Tibial artery (tissue), 4 donors: ENCODE data around the gene PRRT2.

Experiments used
- DNase-seq, 2 donors: peaks; one replicate each; pipeline ENCODE4 v3.0.0-alpha.2; 2019
- H3K27ac ChIP-seq, 2 donors: fragments of 200-600 bp; sonication (generic) in 1 of 2; 1 replicate in 1 of 2; 2 replicates in 1 of 2; pipeline ENCODE4 v1.5.1; 2018 to 2019; ENCODE audit warnings: mild to moderate bottlenecking in 1 of 2
- H3K27me3 ChIP-seq, 2 donors: fragments of 200-600 bp; sonication (generic) in 1 of 2; one replicate each; pipeline versions ENCODE4 v1.5.1 to v1.6.0; 2016 to 2019
- H3K36me3 ChIP-seq, 3 donors: fragments of 200-600 bp; sonication (generic) in 2 of 3; one replicate each; pipeline ENCODE4 v1.5.1; 2016 to 2019; ENCODE audit warnings: mild to moderate bottlenecking in 2 of 3
- H3K4me1 ChIP-seq, 4 donors: fragments of 200-600 bp; sonication (generic) in 2 of 4; 1 replicate in 3 of 4; 2 replicates in 1 of 4; pipeline ENCODE4 v1.5.1; 2016 to 2019
- H3K4me3 ChIP-seq, 2 donors: fragments of 200-600 bp; sonication (generic) in 1 of 2; 1 replicate in 1 of 2; 2 replicates in 1 of 2; pipeline ENCODE4 v1.5.1; 2018 to 2019; ENCODE audit warnings: mild to moderate bottlenecking in 2 of 2
- H3K9me3 ChIP-seq, 3 donors: fragments of 200-600 bp; sonication (generic) in 1 of 3; one replicate each; pipeline ENCODE4 v1.5.1; 2016 to 2019
- intact Hi-C: fragments of 100-400 bp; cut with DNase I; formaldehyde crosslinking; loops from one replicate; pipeline ENCODE4 v1.15.0; 2023; ENCODE audit warnings: low total_unique reads
- TF ChIP-seq, protein P1 (sequence below), 2 experiments: fragments of 200-600 bp in 1 of 2; fragments of 450-650 bp in 1 of 2; IDR thresholded peaks; one replicate each; pipeline ENCODE4 v1.5.1; 2017 to 2019; ENCODE audit warnings: antibody characterized with exemption in 2 of 2, mild to moderate bottlenecking in 1 of 2, moderate library complexity in 1 of 2

Gene PRRT2

DNA sequence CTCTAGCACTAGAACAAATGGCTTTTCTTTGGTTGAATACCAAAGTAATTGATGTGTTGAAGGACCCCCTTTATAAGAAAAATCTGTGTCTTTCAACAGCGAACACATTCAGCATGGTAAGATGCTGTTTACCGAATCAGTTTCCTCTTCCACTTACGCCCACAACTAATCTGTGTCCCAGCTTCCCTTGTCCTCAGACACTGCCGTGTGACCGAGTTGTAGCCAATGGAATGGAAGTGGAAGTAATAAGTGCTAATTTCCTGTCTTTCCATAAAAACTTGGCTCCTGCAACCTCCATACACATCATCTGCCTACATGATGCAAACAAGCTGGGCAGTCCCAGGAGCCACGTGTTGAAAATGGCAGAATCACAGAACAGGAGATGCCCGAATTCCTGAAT lies 40.7 kb downstream of the PRRT2 start:
- peaks cover 3 to 4% (median 4%) of the 10 kb centered on the region in 3 donors for H3K36me3 ChIP-seq
- H3K27me3 ChIP-seq = no peaks in the 10 kb centered on the region
- no peak overlapping the region for H3K27ac ChIP-seq
- TF ChIP-seq, protein P1, sequence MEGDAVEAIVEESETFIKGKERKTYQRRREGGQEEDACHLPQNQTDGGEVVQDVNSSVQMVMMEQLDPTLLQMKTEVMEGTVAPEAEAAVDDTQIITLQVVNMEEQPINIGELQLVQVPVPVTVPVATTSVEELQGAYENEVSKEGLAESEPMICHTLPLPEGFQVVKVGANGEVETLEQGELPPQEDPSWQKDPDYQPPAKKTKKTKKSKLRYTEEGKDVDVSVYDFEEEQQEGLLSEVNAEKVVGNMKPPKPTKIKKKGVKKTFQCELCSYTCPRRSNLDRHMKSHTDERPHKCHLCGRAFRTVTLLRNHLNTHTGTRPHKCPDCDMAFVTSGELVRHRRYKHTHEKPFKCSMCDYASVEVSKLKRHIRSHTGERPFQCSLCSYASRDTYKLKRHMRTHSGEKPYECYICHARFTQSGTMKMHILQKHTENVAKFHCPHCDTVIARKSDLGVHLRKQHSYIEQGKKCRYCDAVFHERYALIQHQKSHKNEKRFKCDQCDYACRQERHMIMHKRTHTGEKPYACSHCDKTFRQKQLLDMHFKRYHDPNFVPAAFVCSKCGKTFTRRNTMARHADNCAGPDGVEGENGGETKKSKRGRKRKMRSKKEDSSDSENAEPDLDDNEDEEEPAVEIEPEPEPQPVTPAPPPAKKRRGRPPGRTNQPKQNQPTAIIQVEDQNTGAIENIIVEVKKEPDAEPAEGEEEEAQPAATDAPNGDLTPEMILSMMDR (IDR thresholded peaks at IDR 0.05) = no peak
- intact Hi-C loops = no loop called here
- no peak for DNase-seq
- peaks cover 0 to 5% (median 0%) of the 10 kb centered on the region in 4 donors for H3K4me1 ChIP-seq
- H3K4me3 ChIP-seq = no peak overlapping the region
- no peaks in the 10 kb centered on the region for H3K9me3 ChIP-seq

DNA sequence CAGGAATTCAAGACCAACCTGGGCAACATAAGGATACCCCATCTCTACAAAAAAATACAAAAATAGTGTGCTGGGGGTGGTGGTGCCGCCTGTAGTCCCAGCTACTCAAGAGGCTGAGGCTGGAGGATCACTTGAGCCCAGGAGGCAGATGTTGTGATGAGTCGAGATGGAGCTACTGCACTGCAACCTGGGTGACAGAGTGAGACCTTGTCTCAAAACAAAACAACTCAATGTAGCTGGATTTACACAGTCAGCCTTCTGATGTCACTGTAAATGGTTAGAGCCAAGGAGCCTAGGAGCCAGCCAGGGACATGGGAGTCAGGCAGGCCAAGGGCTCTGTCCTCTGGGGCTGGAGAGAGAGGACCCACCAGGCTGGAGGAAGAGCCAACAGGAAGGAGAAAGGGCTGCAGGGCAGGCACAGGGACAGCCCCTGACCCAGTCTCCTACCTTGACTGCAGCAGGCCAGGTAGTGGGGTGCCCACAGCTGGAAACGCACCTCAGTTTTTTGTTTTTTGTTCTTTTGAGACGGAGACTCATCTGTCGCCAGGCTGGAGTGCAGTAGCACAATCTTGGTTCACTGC lies 42.6 kb downstream of the PRRT2 start:
- intact Hi-C loops = no loop called here
- DNase-seq = no peak

DNA sequence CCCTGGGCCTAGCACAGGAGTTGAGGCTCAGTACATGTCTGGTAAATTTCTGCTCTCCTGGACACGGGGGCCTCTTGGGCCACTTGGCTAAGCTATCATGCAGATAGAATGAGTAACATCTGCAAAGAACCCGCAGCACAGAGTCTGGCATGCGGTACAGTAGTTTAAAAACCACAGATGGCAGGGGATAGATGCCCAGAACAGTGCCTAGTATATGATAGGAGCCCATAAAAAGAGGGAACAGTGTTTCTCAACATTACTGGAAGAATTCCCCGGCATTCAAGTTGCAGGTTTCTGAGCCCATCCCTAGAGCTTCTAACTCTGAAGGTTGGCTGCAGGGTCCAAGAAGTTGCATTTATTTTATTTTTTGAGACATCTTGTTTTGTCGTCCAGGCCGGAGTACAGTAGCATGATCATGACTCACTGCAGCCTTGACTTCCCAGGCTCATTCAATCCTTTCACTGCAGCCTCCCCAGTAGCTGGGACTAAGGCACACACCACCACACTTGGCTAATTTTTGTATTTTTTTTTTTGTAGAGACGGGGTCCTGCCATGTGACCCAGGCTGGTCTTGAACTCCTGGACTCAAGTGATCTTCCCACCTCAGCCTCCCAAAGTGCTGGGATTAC lies 45.3 kb downstream of the PRRT2 start:
- intact Hi-C loops = no loop called here
- DNase-seq = no peak
- Histone ChIP-seq H3K4me3 (no peak overlapping the region), H3K27me3 (no peaks in the 10 kb centered on the region), H3K36me3 (peaks cover 16 to 32% (median 30%) of the 10 kb centered on the region in 3 donors), H3K4me1 (peaks cover 0 to 28% (median 21%) of the 10 kb centered on the region in 4 donors), H3K27ac (peak overlapping the region in 1 of 2 donors; percentile 0), H3K9me3 (no peaks in the 10 kb centered on the region)
- TF ChIP-seq, protein P1 (IDR thresholded peaks at IDR 0.05) = no peak

More for the DNA sequence above, 42.6 kb downstream of the PRRT2 start:
- no peak overlapping the region for H3K4me3 ChIP-seq
- peaks cover 0 to 14% (median 5%) of the 10 kb centered on the region in 4 donors for H3K4me1 ChIP-seq
- H3K9me3 ChIP-seq = no peaks in the 10 kb centered on the region
- H3K27ac ChIP-seq = no peak overlapping the region
- H3K36me3 ChIP-seq = peaks cover 2 to 15% (median 15%) of the 10 kb centered on the region in 3 donors
- no peaks in the 10 kb centered on the region for H3K27me3 ChIP-seq
- TF ChIP-seq, protein P1 (IDR thresholded peaks at IDR 0.05) = no peak

DNA sequence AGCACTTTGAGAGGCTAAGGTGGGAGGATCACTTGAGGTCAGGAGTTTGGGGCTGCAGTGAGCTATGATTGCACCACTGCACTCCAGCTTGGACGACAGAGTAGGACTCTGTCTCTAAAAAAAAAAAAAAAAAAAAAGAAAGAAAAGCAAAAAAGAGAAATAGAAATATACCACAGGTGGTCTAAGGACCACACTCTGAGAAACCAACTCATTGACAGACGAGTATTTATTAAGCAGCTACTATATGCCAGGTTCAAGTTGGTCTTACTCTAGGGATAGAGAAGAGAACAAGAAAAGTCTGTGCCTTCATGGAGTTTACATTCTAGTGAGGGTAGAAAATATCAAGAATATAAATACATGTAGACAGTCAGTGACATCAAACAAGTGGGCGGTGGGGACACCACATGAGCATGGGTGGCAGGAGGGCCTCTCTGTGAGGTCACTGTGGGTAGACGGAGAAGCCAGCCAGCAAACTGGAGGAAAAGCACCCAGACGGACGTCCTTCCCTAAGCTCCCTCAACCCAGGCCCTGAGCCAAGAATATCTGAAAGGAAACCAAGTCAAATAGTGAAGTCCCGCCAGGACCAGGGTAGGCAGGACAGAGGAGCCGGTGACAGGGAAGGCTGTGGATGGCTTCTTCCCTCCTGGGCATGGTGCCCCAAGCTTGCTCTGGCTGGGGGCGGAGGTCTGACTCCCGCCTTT lies 46.3 kb downstream of the PRRT2 start:
- intact Hi-C loops = no loop called here
- Histone ChIP-seq H3K4me3 (no peak overlapping the region), H3K4me1 (peaks cover 0 to 31% (median 22%) of the 10 kb centered on the region in 4 donors), H3K9me3 (no peaks in the 10 kb centered on the region), H3K27me3 (no peaks in the 10 kb centered on the region), H3K27ac (peak overlapping the region; percentile 53 to 54), H3K36me3 (peaks cover 16 to 32% (median 30%) of the 10 kb centered on the region in 3 donors)
- TF ChIP-seq, protein P1 (IDR thresholded peaks at IDR 0.05) = no peak
- DNase-seq = peak in 1 of 2 donors; percentile 82

DNA sequence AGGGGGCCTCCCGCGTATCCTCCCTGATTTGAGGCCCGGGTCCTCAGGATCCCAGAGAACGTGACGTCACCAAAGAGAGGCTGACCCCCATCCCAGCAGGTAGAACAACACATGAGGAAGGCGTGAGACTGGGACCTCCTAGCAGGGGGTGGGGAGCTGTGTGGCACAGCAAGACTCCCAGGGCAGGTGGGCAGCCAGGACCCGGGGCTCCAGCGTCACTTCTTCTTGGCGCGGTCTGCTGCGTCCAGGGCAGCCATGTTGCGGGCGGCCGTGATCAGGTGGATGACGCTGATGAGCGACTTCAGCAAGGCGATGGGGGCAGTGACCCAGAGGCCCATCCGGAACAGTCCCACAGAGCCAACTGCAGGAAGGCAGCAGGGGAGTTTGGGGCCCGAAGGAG lies 47.0 kb downstream of the PRRT2 start:
- Histone ChIP-seq H3K9me3 (no peaks in the 10 kb centered on the region), H3K27me3 (no peaks in the 10 kb centered on the region), H3K36me3 (peaks cover 16 to 32% (median 30%) of the 10 kb centered on the region in 3 donors), H3K4me3 (no peak overlapping the region), H3K27ac (peak overlapping the region; percentile 53 to 54), H3K4me1 (peaks cover 0 to 33% (median 25%) of the 10 kb centered on the region in 4 donors)
- TF ChIP-seq, protein P1 (IDR thresholded peaks at IDR 0.05) = no peak
- DNase-seq = no peak
- intact Hi-C loops = no loop called here
